ENCODE data around the gene PIK3R6. TPM values are rescaled to one million over a fixed set of nuclear protein-coding genes. Genes with fewer than 3 reads are reported as not detected.

The PIK3R6 gene
- total RNA-seq, 1 experiment from 2014 or later: not detected

GRCh38 chr17:8841844-8842243, 25.6 kb downstream of the PIK3R6 start:
- Histone ChIP-seq H3K27ac (no peak overlapping the region), H3K4me3 (no peak overlapping the region), H3K9me3 (replicated peaks) (no peaks in the 10 kb centered on the region; the same call in 1 of the 2 replicates), H3K36me3 (no peaks in the 10 kb centered on the region), H3K4me1 (replicated peaks) (peaks cover 7% of the 10 kb centered on the region; the same call in 1 of the 2 replicates), H3K27me3 (replicated peaks) (no peaks in the 10 kb centered on the region)
- no peak for DNase-seq (ENCODE audit: low read depth in 1 of 2, low spot score in 2 of 2)

GRCh38 chr17:8839410-8839935, 28.0 kb downstream of the PIK3R6 start:
- H3K4me3 ChIP-seq: no peak overlapping the region
- no peaks in the 10 kb centered on the region for H3K27me3 ChIP-seq (replicated peaks)
- no peaks in the 10 kb centered on the region for H3K9me3 ChIP-seq (replicated peaks)
- no peaks in the 10 kb centered on the region for H3K36me3 ChIP-seq
- peaks cover 7% of the 10 kb centered on the region; the same call in 1 of the 2 replicates for H3K4me1 ChIP-seq (replicated peaks)
- H3K27ac ChIP-seq: no peak overlapping the region
- DNase-seq (ENCODE audit: low read depth in 1 of 2, low spot score in 2 of 2): no peak

DNA sequence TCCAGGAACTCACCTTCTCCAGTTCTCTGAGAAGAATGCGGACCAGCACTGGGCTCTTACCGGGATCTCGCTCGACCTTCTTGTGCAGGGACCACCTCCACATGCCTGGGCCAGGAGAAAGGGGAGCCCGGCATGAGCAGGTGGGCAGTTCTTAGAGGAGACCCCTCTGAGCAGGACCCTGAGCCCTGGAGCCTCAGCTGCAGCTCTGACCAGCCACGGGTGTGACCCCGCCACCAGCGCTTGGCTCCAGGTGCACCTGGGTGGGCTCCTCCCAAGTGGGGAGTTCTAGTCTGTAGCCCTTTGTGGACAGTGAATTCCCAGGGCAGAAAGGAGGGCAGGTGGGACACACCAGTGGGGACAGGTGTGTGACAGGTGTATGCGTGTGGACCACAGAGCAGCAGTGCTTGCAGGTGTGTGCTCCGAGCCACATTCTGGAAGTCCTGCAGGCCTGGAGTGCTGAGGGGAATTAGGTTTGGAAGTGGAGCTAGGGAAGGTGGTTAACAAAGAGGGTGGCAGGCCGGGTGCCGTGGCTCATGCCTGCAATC, 28.9 kb downstream of the PIK3R6 start:
- Histone ChIP-seq H3K27ac (no peak overlapping the region), H3K36me3 (no peaks in the 10 kb centered on the region), H3K4me3 (no peak overlapping the region), H3K4me1 (replicated peaks) (peaks cover 7% of the 10 kb centered on the region; the same call in 1 of the 2 replicates), H3K9me3 (replicated peaks) (no peaks in the 10 kb centered on the region), H3K27me3 (replicated peaks) (no peaks in the 10 kb centered on the region)
- no peak for DNase-seq (ENCODE audit: low read depth in 1 of 2, low spot score in 2 of 2)

DNA sequence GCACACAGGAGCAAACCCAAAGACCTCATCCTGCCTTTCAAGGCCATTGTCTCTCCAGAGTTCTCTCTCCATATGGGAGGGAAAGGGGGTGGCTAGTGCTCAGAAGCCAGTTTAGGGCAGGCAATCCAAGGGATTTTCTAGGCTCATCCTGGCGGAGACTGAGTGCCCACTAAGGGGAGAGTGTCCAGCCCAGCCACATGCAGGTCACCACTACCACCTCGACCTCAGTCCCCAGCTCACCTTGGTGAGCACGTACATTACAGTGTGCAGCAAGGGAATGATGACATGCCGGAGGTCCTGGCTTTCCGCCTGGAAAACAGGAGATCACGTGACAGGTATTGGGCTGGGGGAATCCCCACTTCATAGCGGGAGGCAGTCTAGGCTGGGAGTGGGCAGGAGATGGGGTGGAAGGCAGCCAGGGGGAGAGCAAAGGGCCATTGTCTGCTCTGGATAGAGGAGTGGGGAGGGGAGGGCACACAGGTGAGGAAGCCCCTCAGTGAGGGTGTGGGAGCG, 29.9 kb downstream of the PIK3R6 start:
- Histone ChIP-seq H3K4me3 (no peak overlapping the region), H3K36me3 (no peaks in the 10 kb centered on the region), H3K4me1 (replicated peaks) (peaks cover 7% of the 10 kb centered on the region; the same call in 1 of the 2 replicates), H3K9me3 (replicated peaks) (no peaks in the 10 kb centered on the region), H3K27me3 (replicated peaks) (no peaks in the 10 kb centered on the region), H3K27ac (no peak overlapping the region)
- DNase-seq (ENCODE audit: low read depth in 1 of 2, low spot score in 2 of 2): peak in 1 of 2 experiments; percentile 39

GRCh38 chr17:8836821-8837562, 30.5 kb downstream of the PIK3R6 start:
- Histone ChIP-seq H3K36me3 (no peaks in the 10 kb centered on the region), H3K9me3 (replicated peaks) (no peaks in the 10 kb centered on the region), H3K27me3 (replicated peaks) (no peaks in the 10 kb centered on the region), H3K27ac (no peak overlapping the region), H3K4me1 (replicated peaks) (peaks cover 7% of the 10 kb centered on the region; the same call in 1 of the 2 replicates), H3K4me3 (no peak overlapping the region)
- peak in 1 of 2 experiments; percentile 35 for DNase-seq (ENCODE audit: low read depth in 1 of 2, low spot score in 2 of 2)

DNA sequence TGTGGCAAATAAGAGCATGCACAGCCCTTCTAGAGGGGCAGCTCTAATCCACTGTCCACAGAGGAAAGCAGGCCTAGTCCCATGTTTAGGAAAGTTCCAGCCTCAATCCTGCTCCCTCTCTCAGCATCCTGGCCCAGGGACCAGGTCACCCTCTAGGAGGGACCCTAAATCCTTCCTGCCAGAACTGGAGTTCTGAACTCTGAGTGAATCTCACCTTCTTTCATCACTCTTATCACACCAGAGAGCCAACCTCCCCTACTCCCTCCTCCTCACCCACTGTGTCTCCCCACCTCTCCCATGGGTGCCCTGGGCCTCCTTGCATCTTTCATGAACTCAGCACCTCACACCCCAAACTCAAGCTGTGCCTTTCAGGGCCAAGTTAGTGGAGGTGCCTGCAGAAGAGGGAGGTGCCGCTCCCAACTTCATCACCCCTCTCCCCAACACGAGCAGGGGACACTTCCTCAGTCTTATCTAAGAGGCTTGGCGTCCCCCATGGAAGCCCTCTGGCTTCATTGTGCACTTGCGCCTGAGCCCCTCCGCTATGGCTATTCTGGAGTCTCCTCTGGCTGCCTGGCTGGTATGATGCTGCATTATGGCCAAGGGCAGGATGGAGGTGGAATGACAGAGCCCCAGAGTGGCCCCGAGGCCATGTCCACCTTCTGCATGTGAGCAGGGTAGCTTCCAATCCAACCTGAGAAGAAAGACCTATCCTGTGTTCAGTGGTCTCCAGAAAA, 31.7 kb downstream of the PIK3R6 start:
- DNase-seq (ENCODE audit: low read depth in 1 of 2, low spot score in 2 of 2): peak in 1 of 2 experiments; percentile 25
- Histone ChIP-seq H3K4me3 (no peak overlapping the region), H3K27ac (no peak overlapping the region), H3K9me3 (replicated peaks) (no peaks in the 10 kb centered on the region), H3K4me1 (replicated peaks) (peaks cover 7% of the 10 kb centered on the region; the same call in 1 of the 2 replicates), H3K36me3 (no peaks in the 10 kb centered on the region), H3K27me3 (replicated peaks) (no peaks in the 10 kb centered on the region)

GRCh38 chr17:8835106-8835505, 32.4 kb downstream of the PIK3R6 start:
- Histone ChIP-seq H3K27me3 (replicated peaks) (no peaks in the 10 kb centered on the region), H3K4me1 (replicated peaks) (peaks cover 7% of the 10 kb centered on the region; the same call in 1 of the 2 replicates), H3K9me3 (replicated peaks) (no peaks in the 10 kb centered on the region), H3K36me3 (no peaks in the 10 kb centered on the region), H3K27ac (no peak overlapping the region), H3K4me3 (no peak overlapping the region)
- no peak for DNase-seq (ENCODE audit: low read depth in 1 of 2, low spot score in 2 of 2)

DNA sequence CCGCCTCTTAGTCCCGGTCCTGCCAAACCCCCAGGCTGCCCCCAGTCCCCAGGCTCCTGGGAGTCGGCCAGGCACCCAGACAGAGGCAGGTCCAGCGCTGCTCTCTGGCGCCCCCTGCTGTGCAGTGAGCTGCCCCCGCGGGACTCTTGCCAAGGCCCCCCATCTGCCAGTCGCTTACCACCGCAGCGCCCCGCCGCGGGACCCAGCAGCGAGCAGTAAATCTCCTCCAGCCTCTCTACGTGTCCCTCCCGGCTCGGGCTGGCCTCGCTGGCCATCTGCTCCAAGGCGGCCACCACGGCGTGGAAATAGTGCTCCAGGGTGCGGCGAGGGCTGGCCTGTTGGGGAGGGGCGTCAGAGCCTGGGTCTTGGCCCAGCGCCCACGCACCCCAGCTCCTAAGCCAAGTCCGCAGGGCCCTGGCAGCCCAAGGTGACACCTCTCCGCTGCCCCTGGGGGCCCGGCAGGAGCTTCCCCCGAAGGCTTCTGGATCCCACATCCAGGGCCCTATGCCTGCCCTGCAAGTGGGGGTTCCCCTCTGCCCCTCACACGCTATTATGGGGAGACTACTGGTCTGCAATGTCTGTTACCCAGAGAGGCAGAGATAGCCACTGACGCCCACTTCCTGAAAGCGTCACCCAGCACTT, 34.6 kb downstream of the PIK3R6 start:
- H3K9me3 ChIP-seq (replicated peaks): no peaks in the 10 kb centered on the region

DNA sequence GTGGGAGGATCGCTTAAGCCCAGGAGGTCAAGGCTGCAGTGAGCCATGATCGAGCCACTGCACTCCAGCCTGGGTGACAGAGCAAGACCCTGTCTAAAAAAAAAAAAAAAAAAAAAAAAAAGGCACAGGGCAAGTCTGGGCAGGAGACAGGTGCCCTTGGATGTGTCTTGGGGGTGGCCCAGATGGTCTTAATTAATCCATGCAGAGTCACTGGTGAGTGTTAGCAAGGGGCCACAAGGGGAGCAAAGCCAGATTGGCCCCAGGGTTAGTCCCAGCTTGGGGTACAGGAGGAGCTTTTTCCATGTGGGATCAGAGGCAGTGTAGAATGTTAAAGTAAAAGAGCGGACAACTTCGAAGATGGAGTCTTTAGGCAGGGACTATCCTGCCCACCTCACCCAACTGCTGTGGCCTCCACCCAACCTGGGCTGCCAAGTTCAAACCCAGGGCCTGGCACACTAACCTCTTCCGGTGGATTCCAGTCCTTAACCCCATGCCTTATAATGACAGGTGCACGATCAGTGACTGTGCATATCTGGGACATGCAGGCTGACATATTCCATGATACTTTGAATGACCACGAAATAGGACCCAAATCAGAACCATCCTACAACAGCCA, 36.1 kb downstream of the PIK3R6 start:
- Histone ChIP-seq H3K4me1 (replicated peaks) (no peaks in the 10 kb centered on the region), H3K36me3 (no peaks in the 10 kb centered on the region), H3K27me3 (replicated peaks) (no peaks in the 10 kb centered on the region), H3K27ac (no peak overlapping the region), H3K4me3 (no peak overlapping the region), H3K9me3 (replicated peaks) (no peaks in the 10 kb centered on the region)
- DNase-seq (ENCODE audit: low read depth in 1 of 2, low spot score in 2 of 2): no peak

More for the DNA sequence above, 34.6 kb downstream of the PIK3R6 start:
- peaks cover 7% of the 10 kb centered on the region; the same call in 1 of the 2 replicates for H3K4me1 ChIP-seq (replicated peaks)
- no peaks in the 10 kb centered on the region for H3K27me3 ChIP-seq (replicated peaks)
- no peak overlapping the region for H3K4me3 ChIP-seq
- no peak for DNase-seq (ENCODE audit: low read depth in 1 of 2, low spot score in 2 of 2)
- no peaks in the 10 kb centered on the region for H3K36me3 ChIP-seq
- H3K27ac ChIP-seq: no peak overlapping the region

- no peak overlapping the region for H3K27ac ChIP-seq
- no peak overlapping the region for H3K4me3 ChIP-seq
- DNase-seq (ENCODE audit: low read depth in 1 of 2, low spot score in 2 of 2): no peak
- no peaks in the 10 kb centered on the region for H3K27me3 ChIP-seq (replicated peaks)
- no peaks in the 10 kb centered on the region for H3K4me1 ChIP-seq (replicated peaks)
- H3K36me3 ChIP-seq: no peaks in the 10 kb centered on the region
- no peaks in the 10 kb centered on the region for H3K9me3 ChIP-seq (replicated peaks)
Observed at GRCh38 chr17:8830141-8830540, 37.3 kb downstream of the PIK3R6 start.

DNA sequence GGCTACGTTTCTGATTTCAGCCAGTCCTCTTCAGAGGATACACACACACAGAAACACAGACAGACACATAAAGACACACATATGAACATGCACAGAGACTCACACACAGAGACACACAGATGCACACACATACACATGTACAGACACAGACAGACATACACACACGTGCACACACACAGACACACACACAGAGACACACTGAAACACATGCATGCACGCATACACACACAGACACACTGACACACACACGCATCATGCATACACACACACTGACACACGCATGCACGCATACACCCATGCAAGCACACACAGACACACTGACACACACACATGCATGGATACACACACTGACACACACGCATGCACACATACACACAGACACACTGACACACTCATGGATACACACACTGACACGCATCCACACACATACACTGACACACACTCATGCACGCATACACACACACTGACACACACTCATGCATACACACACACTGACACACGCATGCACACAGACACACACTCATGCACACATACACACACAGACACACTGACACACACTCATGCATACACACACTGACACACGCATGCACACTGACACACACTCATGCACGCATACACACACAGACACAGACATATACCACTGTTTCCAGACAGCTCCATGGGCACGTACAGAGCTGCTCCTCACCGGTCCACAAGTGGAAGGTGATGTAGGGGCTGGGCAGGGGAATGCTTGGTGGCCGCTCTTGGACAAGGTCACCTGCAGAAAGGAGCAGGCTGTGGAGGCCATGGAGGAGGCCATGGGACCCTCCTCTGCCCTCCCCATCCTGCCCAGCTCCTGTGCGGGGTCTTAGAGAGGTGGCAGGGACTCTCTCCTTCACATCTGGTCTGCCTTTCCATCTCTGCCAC, 38.2 kb downstream of the PIK3R6 start:
- no peak for DNase-seq (ENCODE audit: low read depth in 1 of 2, low spot score in 2 of 2)
- no peaks in the 10 kb centered on the region for H3K27me3 ChIP-seq (replicated peaks)
- no peaks in the 10 kb centered on the region for H3K4me1 ChIP-seq (replicated peaks)
- no peak overlapping the region for H3K4me3 ChIP-seq
- no peak overlapping the region for H3K27ac ChIP-seq
- H3K9me3 ChIP-seq (replicated peaks): peaks cover 4% of the 10 kb centered on the region
- H3K36me3 ChIP-seq: no peaks in the 10 kb centered on the region

DNA sequence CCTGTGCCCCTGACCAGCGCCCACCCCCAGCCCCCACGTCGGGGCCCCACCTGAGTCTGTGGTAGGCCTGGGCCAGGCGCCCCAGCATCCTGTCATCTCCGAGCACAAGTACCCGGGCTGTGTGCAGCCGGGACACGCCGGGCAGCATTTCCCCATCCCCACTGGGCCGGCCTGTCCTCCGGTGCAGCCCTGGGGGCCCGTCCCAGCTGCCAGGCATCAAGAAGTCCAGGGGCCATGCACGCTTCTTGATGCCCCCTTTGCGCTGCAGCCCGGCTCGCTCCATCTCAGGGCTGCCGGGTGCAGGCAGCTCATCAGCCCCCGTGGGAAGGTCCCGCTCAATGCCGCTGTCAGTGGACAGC, 39.0 kb downstream of the PIK3R6 start:
- Histone ChIP-seq H3K4me3 (no peak overlapping the region), H3K27me3 (replicated peaks) (no peaks in the 10 kb centered on the region), H3K4me1 (replicated peaks) (no peaks in the 10 kb centered on the region), H3K27ac (no peak overlapping the region), H3K36me3 (no peaks in the 10 kb centered on the region), H3K9me3 (replicated peaks) (peaks cover 9% of the 10 kb centered on the region)
- DNase-seq (ENCODE audit: low read depth in 1 of 2, low spot score in 2 of 2): no peak
